ENCODE results near the gene SULT1A3.
A peak's percentile ranks its signal among the peaks of the same experiment; 100 is the strongest.
"Not testable (repeated sequence)": the region's sequence is repeated elsewhere in the genome, so short reads cannot be mapped to it uniquely, and the experiment has no call there.

The SULT1A3 gene

DNA sequence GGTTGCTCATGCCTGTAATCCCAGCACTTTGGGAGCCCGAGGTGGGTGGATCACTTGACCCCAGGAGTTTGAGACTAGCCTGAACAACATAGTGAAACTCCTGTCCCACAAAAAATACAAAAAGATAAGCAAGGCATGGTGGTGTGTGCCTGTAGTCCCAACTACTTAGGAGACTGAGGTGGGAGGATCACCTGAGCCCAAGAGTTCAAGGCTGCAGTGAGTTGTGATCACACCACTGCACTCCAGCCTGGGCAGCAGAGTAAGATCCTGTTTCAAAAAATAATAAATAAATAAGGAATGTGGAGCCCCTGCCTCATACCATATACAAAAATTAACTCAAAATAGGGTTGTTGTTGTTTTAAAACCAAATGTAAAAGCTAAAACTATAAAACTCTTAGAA lies 41.8 kb upstream of the SULT1A3 start:
- H3K9me3 ChIP-seq (ENCODE audit: insufficient read depth, low read length, severe bottlenecking) = no peaks in the 10 kb centered on the region
- no peak for DNase-seq
- H3K9ac ChIP-seq (ENCODE audit: low read depth, low read length) = no peak overlapping the region
- no peaks in the 10 kb centered on the region for H4K20me1 ChIP-seq (ENCODE audit: insufficient read depth, low read length)
- H2AFZ ChIP-seq (ENCODE audit: low read depth, low read length) = no peak overlapping the region
- no peak overlapping the region for H3K27ac ChIP-seq (ENCODE audit: low read length)
- no peaks in the 10 kb centered on the region for H3K4me1 ChIP-seq (ENCODE audit: insufficient read depth, low read length)
- no peak overlapping the region for H3K4me3 ChIP-seq (ENCODE audit: low read depth in 1 of 2, low read length in 2 of 2)
- ATAC-seq (ENCODE audit: insufficient read depth, low read depth) = no peak
- H3K27me3 ChIP-seq (ENCODE audit: insufficient read depth, low read length, poor library complexity) = no peaks in the 10 kb centered on the region
- no peak overlapping the region for H3K4me2 ChIP-seq (ENCODE audit: insufficient read depth, low read length)
- H3K36me3 ChIP-seq (ENCODE audit: insufficient read depth, low read length) = no peaks in the 10 kb centered on the region
- no peaks in the 10 kb centered on the region for H3K79me2 ChIP-seq (ENCODE audit: insufficient read depth, low read length)
- no peak for TF ChIP-seq EZH2 (IDR thresholded peaks at IDR 0.05; ENCODE audit: borderline replicate concordance, low read depth, low read length, severe bottlenecking)
- TF ChIP-seq, protein P1, sequence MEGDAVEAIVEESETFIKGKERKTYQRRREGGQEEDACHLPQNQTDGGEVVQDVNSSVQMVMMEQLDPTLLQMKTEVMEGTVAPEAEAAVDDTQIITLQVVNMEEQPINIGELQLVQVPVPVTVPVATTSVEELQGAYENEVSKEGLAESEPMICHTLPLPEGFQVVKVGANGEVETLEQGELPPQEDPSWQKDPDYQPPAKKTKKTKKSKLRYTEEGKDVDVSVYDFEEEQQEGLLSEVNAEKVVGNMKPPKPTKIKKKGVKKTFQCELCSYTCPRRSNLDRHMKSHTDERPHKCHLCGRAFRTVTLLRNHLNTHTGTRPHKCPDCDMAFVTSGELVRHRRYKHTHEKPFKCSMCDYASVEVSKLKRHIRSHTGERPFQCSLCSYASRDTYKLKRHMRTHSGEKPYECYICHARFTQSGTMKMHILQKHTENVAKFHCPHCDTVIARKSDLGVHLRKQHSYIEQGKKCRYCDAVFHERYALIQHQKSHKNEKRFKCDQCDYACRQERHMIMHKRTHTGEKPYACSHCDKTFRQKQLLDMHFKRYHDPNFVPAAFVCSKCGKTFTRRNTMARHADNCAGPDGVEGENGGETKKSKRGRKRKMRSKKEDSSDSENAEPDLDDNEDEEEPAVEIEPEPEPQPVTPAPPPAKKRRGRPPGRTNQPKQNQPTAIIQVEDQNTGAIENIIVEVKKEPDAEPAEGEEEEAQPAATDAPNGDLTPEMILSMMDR (IDR thresholded peaks at IDR 0.05; ENCODE audit: borderline replicate concordance, extremely low read depth, low read length, poor library complexity, severe bottlenecking) = no peak

DNA sequence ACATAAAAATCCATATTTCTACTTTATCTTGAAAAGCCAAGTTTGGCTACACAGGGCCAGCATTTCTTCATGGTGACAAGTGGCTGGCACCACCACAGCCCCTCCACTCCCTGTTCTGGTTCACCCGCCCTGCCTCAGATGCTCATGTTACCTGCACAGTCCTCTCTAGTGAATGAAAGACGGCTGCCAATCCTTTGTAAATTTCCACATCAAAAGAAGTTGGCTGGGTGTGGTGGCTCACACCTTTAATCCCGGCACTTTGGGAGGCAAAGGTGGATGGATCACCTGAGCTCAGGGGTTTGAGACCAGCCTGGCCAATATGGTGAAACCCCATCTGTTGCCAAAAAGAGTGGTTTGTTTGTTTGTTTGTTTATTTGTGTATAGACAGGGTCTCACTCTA lies 35.5 kb upstream of the SULT1A3 start:
- H3K79me2 ChIP-seq (ENCODE audit: insufficient read depth, low read length) = no peaks in the 10 kb centered on the region
- no peaks in the 10 kb centered on the region for H4K20me1 ChIP-seq (ENCODE audit: insufficient read depth, low read length)
- no peaks in the 10 kb centered on the region for H3K9me3 ChIP-seq (ENCODE audit: insufficient read depth, low read length, severe bottlenecking)
- DNase-seq (no peak), ATAC-seq (ENCODE audit: insufficient read depth, low read depth) (no peak)
- no peaks in the 10 kb centered on the region for H3K36me3 ChIP-seq (ENCODE audit: insufficient read depth, low read length)
- peaks cover 5% of the 10 kb centered on the region; the same call in 1 of the 2 replicates for H3K4me1 ChIP-seq (ENCODE audit: insufficient read depth, low read length)
- H3K4me3 ChIP-seq (ENCODE audit: low read depth in 1 of 2, low read length in 2 of 2) = no peak overlapping the region
- H3K27ac ChIP-seq (ENCODE audit: low read length) = no peak overlapping the region
- no peak for TF ChIP-seq EZH2 (IDR thresholded peaks at IDR 0.05; ENCODE audit: borderline replicate concordance, low read depth, low read length, severe bottlenecking)
- TF ChIP-seq, protein P1 (IDR thresholded peaks at IDR 0.05; ENCODE audit: borderline replicate concordance, extremely low read depth, low read length, poor library complexity, severe bottlenecking) = no peak
- H3K4me2 ChIP-seq (ENCODE audit: insufficient read depth, low read length) = no peak overlapping the region
- no peak overlapping the region for H2AFZ ChIP-seq (ENCODE audit: low read depth, low read length)
- H3K9ac ChIP-seq (ENCODE audit: low read depth, low read length) = no peak overlapping the region
- no peaks in the 10 kb centered on the region for H3K27me3 ChIP-seq (ENCODE audit: insufficient read depth, low read length, poor library complexity)

DNA sequence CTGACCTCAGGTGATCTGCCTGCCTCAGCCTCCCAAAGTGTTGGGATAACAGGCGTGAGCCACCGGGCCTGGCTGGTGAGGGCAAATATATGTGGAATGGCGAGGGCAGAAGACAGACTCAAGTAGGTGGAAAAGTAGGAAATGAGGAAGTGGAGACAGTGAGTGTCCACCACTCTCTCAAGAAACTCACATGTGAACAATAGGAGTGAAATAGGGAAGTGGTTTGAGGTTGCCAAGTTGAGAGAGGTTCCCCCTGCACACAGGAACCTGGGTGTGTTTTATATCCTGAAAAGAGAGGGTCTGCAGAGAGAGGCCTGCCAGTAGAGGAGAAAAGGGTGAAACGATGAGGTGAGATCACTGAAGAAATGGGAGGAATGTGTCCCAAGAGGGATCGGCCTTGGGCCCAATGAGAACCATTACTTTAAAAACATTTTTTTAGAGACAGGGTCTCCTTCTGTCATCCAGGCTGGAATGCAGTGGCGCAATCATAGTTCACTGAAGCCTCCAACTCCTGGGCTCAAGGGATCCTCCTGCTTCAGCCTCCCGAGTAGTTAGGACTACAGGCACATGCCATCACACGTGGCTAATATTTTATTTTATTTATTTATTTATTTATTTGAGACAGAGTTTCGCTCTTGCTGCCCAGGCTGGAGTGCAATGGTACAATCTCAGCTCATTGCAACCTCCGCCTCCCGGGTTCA lies 32.7 kb upstream of the SULT1A3 start:
- no peaks in the 10 kb centered on the region for H3K36me3 ChIP-seq (ENCODE audit: insufficient read depth, low read length)
- no peak overlapping the region; the same call in 1 of the 2 replicates for H3K27ac ChIP-seq (ENCODE audit: low read length)
- peaks cover 5% of the 10 kb centered on the region; the same call in 1 of the 2 replicates for H3K4me1 ChIP-seq (ENCODE audit: insufficient read depth, low read length)
- H3K79me2 ChIP-seq (ENCODE audit: insufficient read depth, low read length) = no peaks in the 10 kb centered on the region
- H3K27me3 ChIP-seq (ENCODE audit: insufficient read depth, low read length, poor library complexity) = no peaks in the 10 kb centered on the region
- ATAC-seq (ENCODE audit: insufficient read depth, low read depth) (peak; percentile 83), DNase-seq (peak; percentile 23)
- H4K20me1 ChIP-seq (ENCODE audit: insufficient read depth, low read length) = no peaks in the 10 kb centered on the region
- H2AFZ ChIP-seq (ENCODE audit: low read depth, low read length) = no peak overlapping the region
- H3K4me3 ChIP-seq (ENCODE audit: low read depth in 1 of 2, low read length in 2 of 2) = no peak overlapping the region
- H3K9me3 ChIP-seq (ENCODE audit: insufficient read depth, low read length, severe bottlenecking) = no peaks in the 10 kb centered on the region
- TF ChIP-seq EZH2 (IDR thresholded peaks at IDR 0.05; ENCODE audit: borderline replicate concordance, low read depth, low read length, severe bottlenecking) = no peak
- TF ChIP-seq, protein P1 (IDR thresholded peaks at IDR 0.05; ENCODE audit: borderline replicate concordance, extremely low read depth, low read length, poor library complexity, severe bottlenecking) = no peak
- no peak overlapping the region for H3K4me2 ChIP-seq (ENCODE audit: insufficient read depth, low read length)
- no peak overlapping the region for H3K9ac ChIP-seq (ENCODE audit: low read depth, low read length)

DNA sequence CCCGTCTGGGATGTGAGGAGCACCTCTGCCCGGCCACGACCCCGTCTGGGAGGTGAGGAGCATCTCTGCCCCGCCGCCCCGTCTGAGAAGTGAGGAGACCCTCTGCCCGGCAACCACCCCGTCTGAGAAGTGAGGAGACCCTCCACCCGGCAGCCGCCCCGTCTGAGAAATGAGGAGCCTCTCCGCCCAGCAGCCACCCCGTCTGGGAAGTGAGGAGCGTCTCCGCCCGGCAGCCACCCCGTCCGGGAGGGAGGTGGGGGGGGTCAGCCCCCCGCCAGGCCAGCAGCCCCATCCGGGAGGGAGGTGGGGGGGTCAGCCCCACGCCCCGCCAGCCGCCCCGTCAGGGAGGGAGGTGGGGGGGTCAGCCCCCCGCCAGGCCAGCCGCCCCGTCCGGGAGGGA lies 30.3 kb upstream of the SULT1A3 start:
- H3K4me1 ChIP-seq (ENCODE audit: insufficient read depth, low read length); H3K27ac ChIP-seq (ENCODE audit: low read length); H4K20me1 ChIP-seq (ENCODE audit: insufficient read depth, low read length); DNase-seq; H3K9ac ChIP-seq (ENCODE audit: low read depth, low read length); H3K27me3 ChIP-seq (ENCODE audit: insufficient read depth, low read length, poor library complexity); H3K4me3 ChIP-seq (ENCODE audit: low read depth in 1 of 2, low read length in 2 of 2); ATAC-seq (ENCODE audit: insufficient read depth, low read depth); H3K36me3 ChIP-seq (ENCODE audit: insufficient read depth, low read length); H3K79me2 ChIP-seq (ENCODE audit: insufficient read depth, low read length); H3K9me3 ChIP-seq (ENCODE audit: insufficient read depth, low read length, severe bottlenecking); H2AFZ ChIP-seq (ENCODE audit: low read depth, low read length); H3K4me2 ChIP-seq (ENCODE audit: insufficient read depth, low read length): not testable (repeated sequence)

DNA sequence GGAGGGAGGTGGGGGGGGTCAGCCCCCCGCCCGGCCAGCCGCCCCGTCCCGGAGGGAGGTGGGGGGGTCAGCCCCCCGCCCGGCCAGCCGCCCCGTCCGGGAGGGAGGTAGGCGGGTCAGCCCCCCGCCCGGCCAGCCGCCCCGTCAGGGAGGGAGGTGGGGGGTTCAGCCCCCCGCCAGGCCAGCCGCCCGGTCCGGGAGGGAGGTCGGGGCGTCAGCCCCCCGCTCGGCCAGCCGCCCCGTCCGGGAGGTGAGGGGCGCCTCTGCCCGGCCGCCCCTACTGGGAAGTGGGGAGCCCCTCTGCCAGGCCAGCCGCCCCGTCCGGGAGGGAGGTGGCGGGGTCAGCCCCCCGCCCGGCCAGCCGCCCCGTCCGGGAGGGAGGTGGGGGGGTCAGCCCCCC lies 29.6 kb upstream of the SULT1A3 start:
- not testable (repeated sequence) for H3K36me3 ChIP-seq (ENCODE audit: insufficient read depth, low read length); H4K20me1 ChIP-seq (ENCODE audit: insufficient read depth, low read length); H3K79me2 ChIP-seq (ENCODE audit: insufficient read depth, low read length); H3K9ac ChIP-seq (ENCODE audit: low read depth, low read length); H3K4me3 ChIP-seq (ENCODE audit: low read depth in 1 of 2, low read length in 2 of 2); H3K9me3 ChIP-seq (ENCODE audit: insufficient read depth, low read length, severe bottlenecking); ATAC-seq (ENCODE audit: insufficient read depth, low read depth); H3K4me1 ChIP-seq (ENCODE audit: insufficient read depth, low read length); DNase-seq; H3K27me3 ChIP-seq (ENCODE audit: insufficient read depth, low read length, poor library complexity); H3K4me2 ChIP-seq (ENCODE audit: insufficient read depth, low read length); H3K27ac ChIP-seq (ENCODE audit: low read length); H2AFZ ChIP-seq (ENCODE audit: low read depth, low read length)

DNA sequence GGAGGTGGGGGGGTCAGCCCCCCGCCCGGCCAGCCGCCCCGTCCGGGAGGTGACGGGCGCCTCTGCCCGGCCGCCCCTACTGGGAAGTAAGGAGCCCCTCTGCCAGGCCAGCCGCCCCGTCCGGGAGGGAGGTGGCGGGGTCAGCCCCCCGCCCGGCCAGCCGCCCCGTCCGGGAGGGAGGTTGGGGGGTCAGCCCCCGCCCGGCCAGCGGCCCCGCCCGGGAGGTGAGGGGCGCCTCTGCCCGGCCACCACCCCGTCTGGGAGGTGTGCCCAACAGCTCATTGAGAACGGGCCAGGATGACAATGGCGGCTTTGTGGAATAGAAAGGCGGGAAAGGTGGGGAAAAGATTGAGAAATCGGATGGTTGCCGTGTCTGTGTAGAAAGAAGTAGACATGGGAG lies 28.9 kb upstream of the SULT1A3 start:
- H3K4me2 ChIP-seq (ENCODE audit: insufficient read depth, low read length); H3K36me3 ChIP-seq (ENCODE audit: insufficient read depth, low read length); H4K20me1 ChIP-seq (ENCODE audit: insufficient read depth, low read length); H2AFZ ChIP-seq (ENCODE audit: low read depth, low read length); DNase-seq; H3K4me1 ChIP-seq (ENCODE audit: insufficient read depth, low read length); H3K9me3 ChIP-seq (ENCODE audit: insufficient read depth, low read length, severe bottlenecking); H3K9ac ChIP-seq (ENCODE audit: low read depth, low read length); H3K79me2 ChIP-seq (ENCODE audit: insufficient read depth, low read length); ATAC-seq (ENCODE audit: insufficient read depth, low read depth); H3K4me3 ChIP-seq (ENCODE audit: low read depth in 1 of 2, low read length in 2 of 2); H3K27ac ChIP-seq (ENCODE audit: low read length); H3K27me3 ChIP-seq (ENCODE audit: insufficient read depth, low read length, poor library complexity): not testable (repeated sequence)
